Measurements from ENCODE around the gene CD59. TPM values are rescaled to one million over a fixed set of nuclear protein-coding genes. Genes with fewer than 3 reads are reported as not detected.
A peak's percentile ranks its signal among the peaks of the same experiment; 100 is the strongest.

The CD59 gene
- total and polyA plus RNA-seq, 2 of the 4 experiments (the other 2 are of a cell fraction), result 765 to 1,140 TPM

DNA sequence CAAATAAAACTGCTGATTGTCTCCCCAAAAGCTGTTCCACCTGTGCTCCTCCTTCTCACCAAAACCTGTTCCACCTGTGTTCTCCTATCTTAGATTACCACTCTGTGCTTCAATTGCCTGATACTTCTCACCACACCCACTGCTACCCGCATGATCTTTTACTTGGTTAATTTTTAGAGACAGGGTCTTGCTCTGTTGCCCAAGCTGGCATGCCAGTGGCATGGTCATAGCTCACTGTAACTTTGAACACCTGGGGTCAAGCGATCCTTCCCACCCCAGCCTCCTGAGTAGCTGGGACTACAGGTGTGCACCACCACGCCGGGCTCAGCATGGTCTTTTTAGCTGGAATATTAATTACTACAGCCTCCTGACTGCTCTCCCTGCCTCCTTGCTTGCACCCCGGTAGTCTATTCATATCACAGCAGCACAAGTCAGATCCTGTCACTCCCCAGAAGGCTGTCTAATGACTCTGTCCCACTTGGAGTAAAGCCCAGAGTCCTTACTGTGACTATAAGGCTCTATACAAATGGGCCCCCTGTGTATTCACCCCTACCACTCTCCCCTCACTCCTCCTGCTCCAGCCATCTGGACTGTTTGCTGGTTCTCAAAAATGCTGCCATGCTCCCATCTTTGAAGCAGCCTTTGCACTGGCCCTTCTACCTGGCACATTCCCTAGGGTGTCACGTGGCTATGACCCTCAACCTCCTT is 39.1 kb downstream of the CD59 start:
- no peak overlapping the region for H3K23ac ChIP-seq (ENCODE audit: low read depth, low read length)
- H4K91ac ChIP-seq (ENCODE audit: insufficient read depth, low read depth, low read length), result no peak overlapping the region
- dilution Hi-C loops (cut with HindIII; ENCODE audit: low sequenced_read_pairs, unreplicated experiment) (no loop called here), intact Hi-C loops (cut with micrococcal nuclease) (no loop called here), in situ Hi-C loops (cut with MboI; ENCODE audit: low sequenced_read_pairs) (no loop called here)
- peaks cover 0 to 41% of the 10 kb centered on the region in 2 experiments; a peak in 2 of 4 replicates for H3K79me1 ChIP-seq (ENCODE audit: low read depth in 1 of 2, low read length in 2 of 2)
- H3K14ac ChIP-seq (replicated peaks; ENCODE audit: low read depth, low read length), result no peak overlapping the region
- peaks cover 4% of the 10 kb centered on the region; the same call in 1 of the 2 replicates for H4K20me1 ChIP-seq (ENCODE audit: insufficient read depth, low read length)
- H3K36me3 ChIP-seq (ENCODE audit: control insufficient read depth, insufficient read depth, low read length), result no peaks in the 10 kb centered on the region
- no peak for DNase-seq
- H2BK5ac ChIP-seq (ENCODE audit: low read depth, low read length, poor library complexity, severe bottlenecking), result no peak overlapping the region
- no peak overlapping the region for H3K27ac ChIP-seq (ENCODE audit: insufficient read depth, low read length)
- TF ChIP-seq MAFK (IDR thresholded peaks at IDR 0.05; ENCODE audit: low read depth, low read length) (no peak), MXI1 (IDR thresholded peaks at IDR 0.05; ENCODE audit: borderline replicate concordance, low read depth, low read length) (no peak), CHD1 (IDR thresholded peaks at IDR 0.05; ENCODE audit: low read depth, low read length) (no peak), MAZ (IDR thresholded peaks at IDR 0.05; ENCODE audit: borderline replicate concordance, low read depth, low read length) (no peak)
- ChIA-PET POLR2A (ENCODE audit: unreplicated experiment) (no interaction called here), CTCF (no interaction called here)
- H2BK15ac ChIP-seq (ENCODE audit: low read depth, low read length), result 0 out of 3 replicates have a peak overlapping the region, but pooled peaks have one; percentile 44
- peak overlapping the region; percentile 63; the same call in 1 of the 2 replicates for H2AK5ac ChIP-seq (ENCODE audit: low read depth, low read length)
- peak overlapping the region; percentile 0 for H2AFZ ChIP-seq (replicated peaks; ENCODE audit: low read length, poor library complexity)
- ATAC-seq (ENCODE audit: low read depth), result no peak
- 29% methylated on average over 1 of the region's 6 CpGs; no CpG with 5 or more reads in 1 of the 2 experiments for WGBS, 2 experiments (ENCODE audit: extremely low coverage in 2 of 2, insufficient read length in 1 of 2)
- H2BK20ac ChIP-seq (ENCODE audit: low read depth, low read length), result peak overlapping the region; percentile 26; the same call in 1 of the 2 replicates
- peaks cover 26% of the 10 kb centered on the region for H3K4me1 ChIP-seq (ENCODE audit: control insufficient read depth, insufficient read depth, low read length)
- no TSS peak for BruUV-seq (replicated peaks)
- H3K9ac ChIP-seq (ENCODE audit: low read depth, low read length), result no peak overlapping the region
- H3K27me3 ChIP-seq (ENCODE audit: control insufficient read depth, insufficient read depth, low read length), result no peaks in the 10 kb centered on the region
- H3K4me3 ChIP-seq (ENCODE audit: insufficient read depth, low read depth, low read length), result no peak overlapping the region
- no peak overlapping the region; a peak in 1 of 4 replicates for H4K8ac ChIP-seq (ENCODE audit: low read depth in 2 of 2, low read length in 2 of 2)
- peaks cover 32% of the 10 kb centered on the region for H3K9me1 ChIP-seq (ENCODE audit: insufficient read depth, low read length)
- H2BK120ac ChIP-seq (ENCODE audit: low read depth, low read length), result peak overlapping the region; percentile 37; the same call in 1 of the 2 replicates
- no peak overlapping the region for H4K5ac ChIP-seq (ENCODE audit: low read depth, low read length)
- no peak overlapping the region for H3K4me2 ChIP-seq (ENCODE audit: low read depth, low read length)
- H3K9me3 ChIP-seq (ENCODE audit: control insufficient read depth, insufficient read depth, low read length), result no peaks in the 10 kb centered on the region
- H3K4ac ChIP-seq (ENCODE audit: low read depth, low read length), result peak overlapping the region; percentile 66
- H3K56ac ChIP-seq (ENCODE audit: extremely low read depth, insufficient read depth, low read length), result no peak overlapping the region
- H2AK9ac ChIP-seq (replicated peaks; ENCODE audit: low read depth, low read length, poor library complexity), result peak overlapping the region; percentile 47
- H3K18ac ChIP-seq (ENCODE audit: low read depth, low read length), result no peak overlapping the region
